Testis (tissue), 3 donors: ENCODE data around the gene MED13. TPM values are rescaled to one million over a fixed set of nuclear protein-coding genes. Genes with fewer than 3 reads are reported as not detected.
A peak's percentile ranks its signal among the peaks of the same experiment; 100 is the strongest.

Experiments
- DNase-seq: peaks from one replicate; pipeline ENCODE4 v3.0.0-alpha.2; 2019
- H3K27ac ChIP-seq, 2 donors: fragments of 200-600 bp; sonication (generic); one replicate each; pipeline ENCODE4 v1.5.1; 2019
- H3K27me3 ChIP-seq: fragments of 200-600 bp; sonication (generic); one replicate; pipeline ENCODE4 v1.5.1; 2019
- H3K36me3 ChIP-seq: fragments of 200-600 bp; sonication (generic); one replicate; pipeline ENCODE4 v1.5.1; 2017; ENCODE audit warnings: low read depth; ENCODE audit errors: missing control alignments
- H3K4me1 ChIP-seq: fragments of 200-600 bp; sonication (generic); one replicate; pipeline ENCODE4 v1.5.1; 2019
- H3K4me3 ChIP-seq, 2 donors: fragments of 200-600 bp; sonication (generic); one replicate each; pipeline ENCODE4 v1.5.1; 2017 to 2019
- H3K9me3 ChIP-seq: fragments of 200-600 bp; sonication (generic); one replicate; pipeline ENCODE4 v1.5.1; 2017
- POLR2A ChIP-seq: fragments of 450-650 bp; IDR thresholded peaks from one replicate; pipeline ENCODE4 v1.6.1; 2017; ENCODE audit warnings: antibody characterized with exemption, mild to moderate bottlenecking, moderate library complexity
- WGBS, 2 donors: methylation state at CpG; one replicate each; pipeline ENCODE4 v1.1.5; 2018; 5-methylcytosine and 5-hydroxymethylcytosine counted together
- intact Hi-C: fragments of 100-400 bp; cut with DNase I; formaldehyde crosslinking; loops from one replicate; pipeline ENCODE4 v1.15.1; 2023; ENCODE audit warnings: low total_unique reads
- polyA plus RNA-seq: library from polyadenylated mRNA; stranded (reverse); fragments of 350-450 nt; fragmentation: Illumina TruSeq; extraction: RNeasy Lipid Tissue Mini Kit (QIAGEN cat#74804); gene quantifications from one replicate; pipeline ENCODE4 v1.2.3, GENCODE V29; 2014; ENCODE audit warnings: low read depth, low replicate concordance; ENCODE audit not compliant: insufficient read depth
- total RNA-seq, 2 donors: library from RNA; depleted of rRNA; stranded (reverse); fragments of >200 nt; gene quantifications; one replicate each; pipeline ENCODE4 v1.2.3, GENCODE V29; 2016
- TF ChIP-seq, protein P1 (sequence below), 3 experiments: fragments of 450-650 bp in 2 of 3; fragments of 200-600 bp in 1 of 3; sonication (generic) in 1 of 3; IDR thresholded peaks; one replicate each; pipeline ENCODE4 v1.5.1; 2016 to 2019; ENCODE audit warnings: antibody characterized with exemption in 3 of 3, mild to moderate bottlenecking in 2 of 3, moderate library complexity in 1 of 3

Gene MED13
- total and polyA plus RNA-seq, 3 donors from 2014 or later, result 44.0 to 145 (median 98.7) TPM

DNA sequence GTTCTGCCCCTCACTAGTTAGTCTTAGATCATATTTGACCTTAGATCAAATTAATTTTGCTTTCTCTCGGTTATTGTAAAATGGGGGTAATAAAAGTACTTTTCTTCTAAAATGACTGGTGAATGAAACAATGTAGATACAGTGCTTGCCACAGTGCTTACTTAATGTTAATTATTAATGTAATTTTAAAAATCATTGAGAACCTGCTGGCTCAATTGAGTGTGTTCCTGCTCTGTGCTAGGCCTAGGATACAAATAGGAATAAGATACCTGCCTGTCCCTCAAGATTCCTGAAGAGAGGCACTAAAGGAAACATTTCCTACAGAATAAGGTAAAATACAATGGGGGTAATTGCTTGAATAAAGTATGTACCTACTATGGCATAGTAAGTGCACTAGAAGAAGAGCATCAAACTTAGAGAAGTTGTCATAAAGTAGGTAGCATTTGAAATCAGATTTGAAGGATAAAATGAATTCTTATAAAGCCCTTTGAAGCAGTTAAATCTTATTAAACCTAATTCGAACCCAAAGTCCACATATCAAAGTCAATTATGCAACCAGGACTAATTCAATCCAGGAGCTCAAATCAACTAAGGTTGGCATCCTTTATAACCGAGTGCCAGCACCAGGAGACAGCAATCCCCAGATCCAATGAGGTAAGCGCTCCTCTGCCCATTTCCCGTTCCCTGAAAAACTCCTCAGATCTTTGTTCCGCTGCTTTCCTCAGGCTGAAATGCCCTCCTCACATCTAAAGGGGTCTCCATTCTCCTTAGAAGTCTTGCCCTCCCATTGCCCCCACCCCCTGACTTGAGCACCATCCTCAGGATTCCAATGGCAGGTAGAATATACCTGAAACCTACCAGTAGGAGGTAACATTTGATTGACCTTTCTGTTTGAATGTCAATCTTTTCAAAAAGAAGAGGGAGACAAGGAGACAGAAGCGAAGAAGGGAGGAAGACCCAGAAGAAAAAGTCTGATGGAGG is 2.4 kb upstream of the MED13 start:
- intact Hi-C loops, result loop anchor here (10.0 kb wide), 1 partner anchor 143 kb away; the partner anchor contains the start of gene INTS2
- Histone ChIP-seq H3K27ac (no peak overlapping the region), H3K27me3 (no peaks in the 10 kb centered on the region), H3K4me1 (peaks cover 8% of the 10 kb centered on the region), H3K36me3 (no peaks in the 10 kb centered on the region), H3K4me3 (no peak overlapping the region), H3K9me3 (no peaks in the 10 kb centered on the region)
- TF ChIP-seq, protein P1, sequence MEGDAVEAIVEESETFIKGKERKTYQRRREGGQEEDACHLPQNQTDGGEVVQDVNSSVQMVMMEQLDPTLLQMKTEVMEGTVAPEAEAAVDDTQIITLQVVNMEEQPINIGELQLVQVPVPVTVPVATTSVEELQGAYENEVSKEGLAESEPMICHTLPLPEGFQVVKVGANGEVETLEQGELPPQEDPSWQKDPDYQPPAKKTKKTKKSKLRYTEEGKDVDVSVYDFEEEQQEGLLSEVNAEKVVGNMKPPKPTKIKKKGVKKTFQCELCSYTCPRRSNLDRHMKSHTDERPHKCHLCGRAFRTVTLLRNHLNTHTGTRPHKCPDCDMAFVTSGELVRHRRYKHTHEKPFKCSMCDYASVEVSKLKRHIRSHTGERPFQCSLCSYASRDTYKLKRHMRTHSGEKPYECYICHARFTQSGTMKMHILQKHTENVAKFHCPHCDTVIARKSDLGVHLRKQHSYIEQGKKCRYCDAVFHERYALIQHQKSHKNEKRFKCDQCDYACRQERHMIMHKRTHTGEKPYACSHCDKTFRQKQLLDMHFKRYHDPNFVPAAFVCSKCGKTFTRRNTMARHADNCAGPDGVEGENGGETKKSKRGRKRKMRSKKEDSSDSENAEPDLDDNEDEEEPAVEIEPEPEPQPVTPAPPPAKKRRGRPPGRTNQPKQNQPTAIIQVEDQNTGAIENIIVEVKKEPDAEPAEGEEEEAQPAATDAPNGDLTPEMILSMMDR (IDR thresholded peaks at IDR 0.05), result no peak
- no peak for TF ChIP-seq POLR2A
- DNase-seq, result no peak
- WGBS, 2 donors, result 90 to 93% methylated on average over 7 of the region's 7 CpGs

DNA sequence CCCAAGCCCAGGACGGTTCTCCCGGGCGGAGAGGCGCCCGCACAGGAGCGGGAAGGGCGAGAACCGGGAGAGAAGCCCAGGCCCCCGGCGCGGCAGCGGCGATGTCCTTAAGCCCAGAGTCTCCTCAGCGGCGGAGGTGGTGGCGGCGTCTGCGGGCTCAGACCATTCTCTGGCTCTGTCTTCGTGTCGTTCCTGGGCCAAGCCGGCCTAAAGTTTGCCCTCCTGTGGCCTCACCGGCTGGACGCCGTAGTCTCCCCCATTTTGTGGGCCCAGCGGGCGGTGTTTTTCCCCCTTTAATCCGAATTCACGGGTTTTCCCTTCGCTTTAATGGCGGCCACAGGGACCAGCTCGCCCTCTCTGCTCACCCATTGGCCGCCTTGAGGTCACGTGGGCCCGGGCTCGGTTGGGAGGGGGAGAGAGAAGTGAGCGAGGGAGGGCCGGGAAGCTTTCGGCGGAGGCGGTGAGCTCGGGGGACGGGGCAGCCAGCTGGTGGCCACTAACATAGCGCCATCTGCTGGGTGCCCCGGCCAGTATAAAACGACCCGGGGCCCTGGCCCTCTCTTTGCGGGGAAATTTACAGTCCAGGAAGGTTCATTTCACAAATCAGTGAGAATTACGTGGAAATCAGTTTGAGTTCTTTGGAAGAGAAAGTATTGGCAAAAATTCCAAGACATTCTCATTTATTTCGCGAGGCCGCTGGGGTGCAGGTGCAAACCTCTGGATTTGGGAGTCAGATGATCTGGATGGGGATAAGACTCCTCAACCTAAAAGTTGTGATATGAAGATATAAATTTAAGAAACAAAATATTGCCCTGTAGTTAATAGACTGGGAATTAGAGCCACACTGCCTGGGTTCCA is 762 bp upstream of the MED13 start:
- WGBS, 2 donors, result 1 to 2% methylated on average over 35 to 50 of the region's 51 CpGs
- H3K27me3 ChIP-seq, result no peaks in the 10 kb centered on the region
- peak overlapping the region; percentile 77 to 98 for H3K4me3 ChIP-seq
- DNase-seq, result peak; percentile 99
- no peaks in the 10 kb centered on the region for H3K9me3 ChIP-seq
- H3K4me1 ChIP-seq, result peaks cover 15% of the 10 kb centered on the region
- intact Hi-C loops, result loop anchor here (10.0 kb wide), 1 partner anchor 141 kb away; the partner anchor contains the start of gene INTS2
- TF ChIP-seq POLR2A, result peak; percentile 66
- TF ChIP-seq, protein P1 (IDR thresholded peaks at IDR 0.05), result peak; percentile 89 to 95 (median 93)
- H3K36me3 ChIP-seq, result no peaks in the 10 kb centered on the region
- peak overlapping the region; percentile 97 to 100 for H3K27ac ChIP-seq

DNA sequence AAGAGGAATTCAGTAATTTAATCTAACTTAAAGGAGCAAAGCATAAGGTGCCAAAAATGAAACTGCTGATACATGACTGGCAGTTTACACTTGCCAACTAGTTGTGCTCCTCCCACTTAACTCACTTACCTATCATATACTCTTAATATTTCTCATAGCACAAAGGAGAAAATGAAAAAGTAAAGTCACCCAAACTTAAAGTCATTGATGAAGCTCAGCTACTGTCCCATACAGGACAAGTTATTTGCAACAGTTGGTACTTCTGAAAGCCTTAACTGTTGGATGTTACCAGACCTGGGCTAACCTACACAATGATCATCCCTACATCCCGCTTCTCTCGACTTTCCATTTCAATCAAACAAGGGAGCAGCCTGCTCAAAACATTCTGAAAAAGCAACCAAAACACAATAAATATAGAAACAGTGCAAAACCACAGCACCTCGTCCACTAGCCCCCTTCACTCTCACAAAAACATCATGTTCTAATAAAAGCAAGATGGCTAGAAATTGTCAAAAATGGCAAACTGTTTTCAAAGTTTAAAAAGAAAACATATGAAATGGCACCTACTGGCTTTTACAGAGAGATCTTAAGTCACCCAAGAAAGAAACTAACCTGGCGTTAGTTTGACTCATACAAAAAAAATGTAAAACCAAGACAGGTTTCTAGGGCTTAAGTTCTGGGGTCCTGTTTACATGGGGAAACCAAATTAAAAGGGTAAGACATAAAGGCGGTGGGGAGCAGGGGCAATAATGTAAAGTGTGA is 868 bp downstream of the MED13 start:
- DNase-seq, result no peak
- H3K4me3 ChIP-seq, result peak overlapping the region; percentile 77 to 98
- no peaks in the 10 kb centered on the region for H3K36me3 ChIP-seq
- intact Hi-C loops, result loop anchor here (10.0 kb wide), 1 partner anchor 139 kb away; the partner anchor contains the start of gene INTS2
- H3K4me1 ChIP-seq, result peaks cover 15% of the 10 kb centered on the region
- H3K27me3 ChIP-seq, result no peaks in the 10 kb centered on the region
- no peaks in the 10 kb centered on the region for H3K9me3 ChIP-seq
- WGBS, 2 donors, result 3 to 4% methylated on average over 5 of the region's 5 CpGs
- peak overlapping the region; percentile 84 to 100 for H3K27ac ChIP-seq
- no peak for TF ChIP-seq POLR2A
- TF ChIP-seq, protein P1 (IDR thresholded peaks at IDR 0.05), result no peak

DNA sequence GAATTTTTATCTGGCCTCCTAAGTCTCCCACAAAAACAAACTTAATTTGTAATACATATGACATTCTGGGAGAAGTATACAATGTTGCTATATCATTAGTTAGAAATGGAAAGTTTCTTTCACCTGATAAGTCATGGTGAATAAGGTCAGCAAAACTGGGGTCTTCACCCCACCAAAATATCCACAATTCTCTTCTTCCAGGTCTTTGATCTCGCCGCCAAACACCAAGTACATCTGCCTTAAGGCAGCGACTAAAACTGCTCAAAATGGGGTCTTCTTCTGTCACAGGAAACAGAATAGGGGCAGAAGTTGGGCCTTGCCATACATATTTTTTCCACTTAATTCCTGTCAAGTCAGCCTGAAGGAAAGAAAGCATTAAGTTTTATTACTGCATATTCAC is 2.1 kb downstream of the MED13 start:
- H3K4me3 ChIP-seq, result peak overlapping the region in 1 of 2 donors; percentile 77
- intact Hi-C loops, result loop anchor here (10.0 kb wide), 1 partner anchor 138 kb away; the partner anchor contains the start of gene INTS2
- H3K9me3 ChIP-seq, result no peaks in the 10 kb centered on the region
- H3K27ac ChIP-seq, result no peak overlapping the region
- no peaks in the 10 kb centered on the region for H3K27me3 ChIP-seq
- no peaks in the 10 kb centered on the region for H3K36me3 ChIP-seq
- TF ChIP-seq POLR2A, result no peak
- peaks cover 20% of the 10 kb centered on the region for H3K4me1 ChIP-seq
- no peak for DNase-seq
- 49 to 58% methylated on average over 3 of the region's 3 CpGs for WGBS, 2 donors
